HG02798 (cell line): ENCODE results near the gene ARHGEF11.
"Not testable (repeated sequence)": the region's sequence is repeated elsewhere in the genome, so short reads cannot be mapped to it uniquely, and the experiment has no call there.

Source experiments
- ATAC-seq: cut with Tn5 transposase; IDR thresholded peaks from one replicate; pipeline ENCODE4 v1.9.1; 2021; ENCODE audit warnings: mild to moderate bottlenecking; ENCODE audit not compliant: unreplicated experiment, poor library complexity

The ARHGEF11 gene, protein sequence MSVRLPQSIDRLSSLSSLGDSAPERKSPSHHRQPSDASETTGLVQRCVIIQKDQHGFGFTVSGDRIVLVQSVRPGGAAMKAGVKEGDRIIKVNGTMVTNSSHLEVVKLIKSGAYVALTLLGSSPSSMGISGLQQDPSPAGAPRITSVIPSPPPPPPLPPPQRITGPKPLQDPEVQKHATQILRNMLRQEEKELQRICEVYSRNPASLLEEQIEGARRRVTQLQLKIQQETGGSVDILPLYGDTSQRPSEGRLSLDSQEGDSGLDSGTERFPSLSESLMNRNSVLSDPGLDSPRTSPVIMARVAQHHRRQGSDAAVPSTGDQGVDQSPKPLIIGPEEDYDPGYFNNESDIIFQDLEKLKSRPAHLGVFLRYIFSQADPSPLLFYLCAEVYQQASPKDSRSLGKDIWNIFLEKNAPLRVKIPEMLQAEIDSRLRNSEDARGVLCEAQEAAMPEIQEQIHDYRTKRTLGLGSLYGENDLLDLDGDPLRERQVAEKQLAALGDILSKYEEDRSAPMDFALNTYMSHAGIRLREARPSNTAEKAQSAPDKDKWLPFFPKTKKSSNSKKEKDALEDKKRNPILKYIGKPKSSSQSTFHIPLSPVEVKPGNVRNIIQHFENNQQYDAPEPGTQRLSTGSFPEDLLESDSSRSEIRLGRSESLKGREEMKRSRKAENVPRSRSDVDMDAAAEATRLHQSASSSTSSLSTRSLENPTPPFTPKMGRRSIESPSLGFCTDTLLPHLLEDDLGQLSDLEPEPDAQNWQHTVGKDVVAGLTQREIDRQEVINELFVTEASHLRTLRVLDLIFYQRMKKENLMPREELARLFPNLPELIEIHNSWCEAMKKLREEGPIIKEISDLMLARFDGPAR (N-terminal part only)

DNA sequence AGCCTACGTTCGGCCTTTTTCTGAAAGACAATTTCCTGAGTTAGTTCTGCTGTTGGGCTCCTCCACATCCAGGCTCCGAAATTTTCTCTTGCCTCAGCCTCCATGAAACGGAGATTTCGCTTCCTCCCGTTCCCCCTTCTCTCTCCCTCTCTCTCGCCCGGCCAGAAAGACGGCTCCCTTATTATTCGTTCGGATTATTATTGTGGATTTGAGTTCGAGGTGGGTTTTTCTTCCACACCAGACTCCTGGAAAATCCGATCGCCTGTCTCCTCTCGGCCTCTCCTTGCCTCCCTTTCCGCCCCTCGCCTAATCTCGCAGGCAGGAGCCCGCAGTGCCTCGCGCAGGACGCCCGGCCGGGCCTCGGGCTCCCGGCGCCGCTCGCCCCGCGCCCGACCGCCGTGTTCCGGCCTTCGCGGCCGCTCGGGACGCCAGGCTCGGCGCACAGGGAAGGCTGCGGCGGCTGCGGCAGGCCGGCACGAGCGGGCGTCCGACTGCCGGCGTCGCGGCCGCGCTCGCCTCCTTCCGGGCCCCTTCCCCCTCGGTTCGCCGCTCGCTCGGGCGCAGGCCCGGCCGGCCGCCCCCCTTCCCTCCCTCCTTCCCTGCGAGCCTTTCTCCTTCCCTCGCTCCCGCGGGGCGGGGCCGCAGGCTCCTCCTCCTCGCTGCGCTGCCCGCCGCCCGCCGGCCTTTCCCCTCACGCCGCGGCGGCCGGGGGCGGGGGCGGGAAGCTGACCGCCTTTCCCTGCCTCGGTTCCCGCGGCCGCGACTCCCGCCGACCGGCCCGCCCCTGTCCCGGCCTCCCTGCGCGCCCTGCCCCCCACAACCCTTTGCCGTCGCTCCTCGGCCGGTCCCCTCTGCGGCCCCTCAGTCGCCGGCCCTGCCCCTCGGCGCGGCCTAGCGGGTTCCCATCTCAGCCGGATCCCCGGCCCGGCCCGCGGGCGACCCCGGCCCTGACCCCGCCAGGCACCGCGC is at the start of gene ARHGEF11:
Gene ARHGEF11, minus strand, starts transcription at position 493 of the 969 bp plus-strand sequence. CDS start 1,412 bp downstream, outside the sequence.
- ATAC-seq = peak; percentile 87

- ATAC-seq = no peak
Measured at GRCh38 chr1:157095091-157095490, 49.5 kb upstream of the ARHGEF11 start.

DNA sequence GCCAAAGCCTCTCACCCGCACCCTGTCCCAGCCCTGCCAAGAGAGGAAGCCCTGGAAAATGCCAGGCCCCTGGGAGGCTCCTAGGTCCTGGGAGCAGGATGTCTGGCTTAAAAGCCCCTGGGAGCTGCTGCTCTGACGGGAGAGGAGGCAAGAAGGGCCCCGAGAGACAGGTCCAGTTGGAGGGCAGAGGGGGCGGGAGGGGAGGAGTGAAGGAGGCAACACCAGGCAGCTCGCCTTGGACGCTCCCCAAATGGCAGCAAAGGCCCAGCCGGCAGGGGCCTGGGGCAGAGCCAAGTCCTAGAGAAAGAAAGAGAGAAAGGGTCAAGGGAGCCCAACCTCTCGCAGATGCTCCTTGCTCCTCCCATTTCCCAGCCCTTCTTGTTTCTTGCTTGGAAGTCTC is 47.3 kb upstream of the ARHGEF11 start:
- no peak for ATAC-seq

DNA sequence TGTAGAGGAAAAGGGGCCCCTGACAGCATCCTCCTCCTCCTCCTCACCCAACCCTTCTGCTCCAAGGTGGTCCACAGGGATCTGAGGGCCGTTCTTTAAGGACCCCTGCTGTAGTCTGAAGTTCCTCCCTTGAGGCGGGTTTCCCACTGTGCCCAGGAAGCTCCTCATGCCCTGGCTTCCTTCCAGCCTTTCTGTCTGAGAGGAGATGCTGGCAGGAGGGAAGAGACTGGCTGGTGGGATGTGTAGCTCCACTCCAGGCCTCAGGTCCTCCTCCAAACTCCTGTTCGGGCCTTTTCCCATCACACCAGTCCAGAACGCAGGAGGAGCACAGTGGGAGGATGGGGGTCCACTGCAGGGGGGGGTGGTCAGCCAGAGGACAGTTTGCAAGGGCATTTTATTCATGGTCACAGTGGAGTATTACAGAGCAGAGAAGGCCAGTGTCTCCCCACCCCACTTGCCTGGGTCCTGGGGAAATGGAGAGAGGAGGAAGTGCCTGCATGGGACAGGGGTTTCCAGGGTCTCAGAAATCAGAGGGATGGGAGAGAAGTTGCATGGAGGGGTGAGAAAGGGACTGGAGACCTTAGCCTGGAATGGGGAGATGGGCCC is 46.2 kb upstream of the ARHGEF11 start:
- no peak for ATAC-seq

- ATAC-seq = no peak
Measured at GRCh38 chr1:157091186-157091585, 45.6 kb upstream of the ARHGEF11 start.

- no peak for ATAC-seq
Measured at GRCh38 chr1:157090771-157091170, 45.2 kb upstream of the ARHGEF11 start.

DNA sequence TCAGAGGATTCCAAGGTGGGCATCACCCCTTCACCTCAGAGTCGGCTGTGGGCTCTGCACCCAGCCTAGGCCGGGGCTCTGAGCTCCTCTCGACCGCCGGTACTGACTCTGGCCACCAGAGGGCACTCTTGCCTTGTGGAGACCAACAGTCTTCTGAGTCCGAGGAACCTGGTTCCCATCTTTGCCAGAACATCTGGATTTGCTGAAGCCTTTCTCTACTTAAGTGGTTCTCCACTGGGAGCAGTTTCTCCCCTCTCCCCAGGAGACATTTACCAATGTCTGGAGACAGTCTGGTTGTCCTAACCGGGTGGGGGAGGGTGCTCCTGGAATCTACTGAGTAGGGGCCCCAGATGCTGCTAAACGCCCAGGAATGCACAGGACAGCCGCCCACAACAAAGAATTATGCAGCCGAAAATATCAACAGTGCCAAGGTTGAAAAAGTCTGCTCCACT is 44.7 kb upstream of the ARHGEF11 start:
- no peak for ATAC-seq

DNA sequence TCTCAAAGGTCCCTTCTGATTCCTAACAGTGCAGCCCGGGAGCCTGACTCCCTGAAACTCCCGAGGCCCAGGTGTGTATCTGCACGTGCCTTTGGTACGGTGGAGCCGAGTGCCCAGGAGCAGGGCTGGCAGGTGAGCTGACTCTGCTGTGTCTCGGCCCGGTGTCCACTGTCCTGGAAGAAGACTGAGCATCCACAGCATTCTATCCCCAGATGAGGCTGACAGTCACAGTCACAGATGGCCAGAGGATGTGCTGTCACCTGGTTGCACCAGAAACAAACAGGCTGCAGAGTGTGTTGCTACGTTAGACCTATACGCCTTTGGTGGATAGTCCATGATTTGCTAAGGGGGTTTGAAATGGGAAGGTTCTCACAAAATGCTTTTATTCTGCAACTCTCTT is 44.2 kb upstream of the ARHGEF11 start:
- no peak for ATAC-seq

DNA sequence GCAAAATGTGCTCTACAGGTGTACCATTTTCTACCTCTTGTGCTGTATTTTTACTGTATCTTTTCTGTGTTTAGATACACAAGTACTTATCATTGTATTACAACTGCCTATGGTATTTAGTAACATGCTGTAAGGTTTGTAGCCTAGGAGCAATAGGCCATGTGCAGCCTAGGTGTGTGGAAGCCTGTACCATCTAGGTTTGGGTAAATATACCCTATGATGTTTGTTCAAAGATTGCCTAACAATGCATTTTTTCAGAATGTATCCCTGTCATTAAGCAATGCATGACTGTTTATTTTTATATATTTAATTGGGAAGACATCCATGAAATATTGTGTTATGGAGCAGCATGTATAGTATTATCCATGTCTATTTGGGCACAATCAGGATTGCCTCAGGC is 43.1 kb upstream of the ARHGEF11 start:
- no peak for ATAC-seq

GRCh38 chr1:157087030-157087429 is 41.5 kb upstream of the ARHGEF11 start:
- ATAC-seq = no peak

- no peak for ATAC-seq
Measured at GRCh38 chr1:157086299-157086698, 40.8 kb upstream of the ARHGEF11 start.

GRCh38 chr1:157085421-157085820 is 39.9 kb upstream of the ARHGEF11 start:
- no peak for ATAC-seq

- ATAC-seq = no peak
Measured at GRCh38 chr1:157084720-157085119, 39.2 kb upstream of the ARHGEF11 start.

DNA sequence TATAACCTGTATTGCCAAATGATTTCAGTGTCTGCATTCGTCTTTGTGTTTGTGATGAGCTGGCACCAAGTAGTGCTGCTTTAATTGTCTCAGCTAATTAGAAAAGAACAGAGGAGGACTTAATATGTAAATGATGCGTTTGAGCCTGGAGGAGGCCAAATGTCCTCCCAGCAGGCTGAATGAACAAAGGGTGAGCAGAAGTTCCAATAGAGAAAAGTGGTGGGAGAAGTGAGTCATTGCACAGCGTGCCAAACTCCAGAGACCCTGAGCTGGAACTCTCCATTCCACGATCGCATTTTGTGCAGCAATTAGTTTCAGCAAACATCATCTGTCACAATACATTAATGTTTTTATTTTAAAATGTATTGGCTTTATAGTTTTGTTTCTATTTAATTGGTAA is 36.2 kb upstream of the ARHGEF11 start:
- no peak for ATAC-seq

GRCh38 chr1:157080714-157081113 is 35.2 kb upstream of the ARHGEF11 start:
- no peak for ATAC-seq

- ATAC-seq = no peak
Measured at GRCh38 chr1:157077394-157077793, 31.9 kb upstream of the ARHGEF11 start.

GRCh38 chr1:157073944-157074685 is 28.6 kb upstream of the ARHGEF11 start:
- ATAC-seq = no peak

GRCh38 chr1:157069601-157070000 is 24.1 kb upstream of the ARHGEF11 start:
- no peak for ATAC-seq

DNA sequence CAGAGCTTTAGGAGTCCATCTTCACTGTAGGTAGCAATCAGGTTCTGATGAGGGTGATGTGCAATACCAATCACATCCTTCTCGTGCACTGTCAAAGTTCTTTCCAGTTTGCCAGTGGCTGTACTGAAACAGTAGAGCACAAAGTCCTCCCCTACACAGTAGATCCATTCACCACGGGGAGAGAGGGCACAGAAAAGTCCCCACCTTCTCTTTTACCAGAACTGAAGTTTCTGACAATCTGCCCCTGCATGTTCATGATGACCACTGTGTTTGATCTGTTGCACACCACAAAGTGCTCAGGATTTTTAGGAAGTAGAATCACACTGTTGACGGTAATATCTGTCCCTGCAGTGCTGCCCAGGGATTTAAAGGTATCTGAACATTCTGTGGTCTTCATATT is 13.7 kb upstream of the ARHGEF11 start:
- ATAC-seq = not testable (repeated sequence)
